Measurements from ENCODE around the gene XRCC3.

Gene XRCC3

GRCh38 chr14:103726474-103726873 is 11.2 kb upstream of the XRCC3 start:
- no peak for DNase-seq (ENCODE audit: low read depth)

- no peak for DNase-seq (ENCODE audit: low read depth)
Measured at GRCh38 chr14:103725739-103726395, 10.6 kb upstream of the XRCC3 start.

GRCh38 chr14:103725001-103725682 is 9.9 kb upstream of the XRCC3 start:
- DNase-seq (ENCODE audit: low read depth), result no peak

DNA sequence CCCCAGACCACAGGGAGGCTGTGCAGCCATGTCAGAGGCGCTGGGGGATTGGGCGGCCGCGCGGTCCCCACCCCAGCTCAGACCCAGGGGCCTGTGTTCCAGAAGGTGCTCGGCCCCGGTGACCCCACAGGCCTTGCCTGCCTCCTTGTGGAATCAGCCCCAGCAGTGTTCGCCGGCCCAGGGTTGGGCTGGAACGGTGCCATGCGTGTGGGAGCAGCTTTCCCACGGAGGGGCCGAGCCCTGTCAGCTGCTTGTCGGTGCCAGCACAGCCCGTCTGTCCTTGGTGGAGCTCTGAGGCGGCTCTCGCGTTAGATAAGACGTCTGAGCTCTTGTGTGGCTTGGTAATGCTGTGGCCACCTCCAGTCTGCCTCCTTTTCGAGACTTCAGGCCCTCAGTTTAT is 8.9 kb upstream of the XRCC3 start:
- no peak for DNase-seq (ENCODE audit: low read depth)

GRCh38 chr14:103723748-103724081 is 8.5 kb upstream of the XRCC3 start:
- DNase-seq (ENCODE audit: low read depth), result no peak

GRCh38 chr14:103721334-103722120 is 6.3 kb upstream of the XRCC3 start:
- DNase-seq (ENCODE audit: low read depth), result peak; percentile 49

GRCh38 chr14:103719751-103720150 is 4.5 kb upstream of the XRCC3 start:
- no peak for DNase-seq (ENCODE audit: low read depth)

GRCh38 chr14:103718572-103718971 is 3.3 kb upstream of the XRCC3 start:
- DNase-seq (ENCODE audit: low read depth), result no peak

DNA sequence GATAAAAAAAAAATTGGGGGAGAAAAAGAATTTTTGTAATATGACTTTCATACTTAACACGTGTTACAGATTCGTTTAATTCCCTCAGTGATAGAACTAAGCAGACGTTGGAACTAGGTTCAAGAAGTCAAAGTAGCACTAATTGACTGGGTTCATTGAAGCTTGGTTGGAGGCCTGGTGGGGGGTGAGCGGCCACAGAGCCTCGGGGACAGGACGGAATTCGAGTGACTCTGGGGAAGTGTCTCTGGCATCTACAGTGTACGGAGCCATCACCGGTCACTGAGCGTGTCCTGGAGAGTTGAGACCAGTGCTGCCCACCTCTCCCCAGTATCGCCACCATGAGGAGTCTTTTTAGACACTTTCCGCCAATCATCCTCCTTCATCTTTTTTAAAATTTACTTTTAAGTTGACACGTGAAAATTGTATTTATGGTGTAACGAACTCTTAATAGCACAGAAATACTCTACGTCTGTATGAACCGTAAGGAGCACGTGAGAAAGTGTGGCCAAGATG is 1.7 kb upstream of the XRCC3 start:
- DNase-seq (ENCODE audit: low read depth), result no peak

DNA sequence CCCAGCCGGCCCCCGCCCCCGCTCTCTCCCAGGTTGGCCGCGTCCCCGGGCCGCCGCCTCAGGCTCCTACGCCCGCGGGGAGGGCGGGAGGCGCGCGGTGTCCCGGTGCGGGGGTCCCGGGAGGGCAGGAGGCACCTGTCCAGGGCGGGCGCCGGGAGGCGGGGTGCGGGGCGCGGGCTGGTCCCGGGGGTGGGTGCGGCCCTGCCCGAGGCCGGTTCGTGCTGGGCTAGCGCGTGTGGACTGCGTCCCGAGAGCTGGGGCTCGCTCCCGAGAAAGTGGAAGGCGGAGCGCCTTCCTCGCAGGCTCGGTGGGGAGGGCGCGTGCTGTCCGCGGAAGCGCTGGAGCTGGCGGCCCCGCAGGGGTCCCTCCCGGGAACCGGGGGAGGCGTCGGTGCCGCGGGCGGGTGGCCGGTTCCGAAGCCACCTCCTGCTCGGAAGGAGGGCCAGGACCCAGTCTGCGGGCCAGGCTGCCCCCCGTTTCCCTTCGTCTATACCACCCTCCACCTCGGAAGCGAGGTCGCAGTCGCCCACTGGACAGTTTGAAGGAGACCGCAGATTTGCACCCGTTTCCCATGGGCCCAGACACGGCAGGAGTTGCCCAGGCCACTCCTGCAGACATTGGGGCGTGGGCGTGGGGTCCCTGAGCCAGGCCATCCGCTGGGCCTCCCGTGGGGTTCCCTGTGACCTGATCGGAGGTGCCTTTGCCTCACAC is 995 bp upstream of the XRCC3 start:
- DNase-seq (ENCODE audit: low read depth), result peak; percentile 45

GRCh38 chr14:103714063-103714724 is 1.1 kb downstream of the XRCC3 start:
- DNase-seq (ENCODE audit: low read depth), result no peak

- DNase-seq (ENCODE audit: low read depth), result peak; percentile 37
Measured at GRCh38 chr14:103713304-103714062, 1.8 kb downstream of the XRCC3 start.

DNA sequence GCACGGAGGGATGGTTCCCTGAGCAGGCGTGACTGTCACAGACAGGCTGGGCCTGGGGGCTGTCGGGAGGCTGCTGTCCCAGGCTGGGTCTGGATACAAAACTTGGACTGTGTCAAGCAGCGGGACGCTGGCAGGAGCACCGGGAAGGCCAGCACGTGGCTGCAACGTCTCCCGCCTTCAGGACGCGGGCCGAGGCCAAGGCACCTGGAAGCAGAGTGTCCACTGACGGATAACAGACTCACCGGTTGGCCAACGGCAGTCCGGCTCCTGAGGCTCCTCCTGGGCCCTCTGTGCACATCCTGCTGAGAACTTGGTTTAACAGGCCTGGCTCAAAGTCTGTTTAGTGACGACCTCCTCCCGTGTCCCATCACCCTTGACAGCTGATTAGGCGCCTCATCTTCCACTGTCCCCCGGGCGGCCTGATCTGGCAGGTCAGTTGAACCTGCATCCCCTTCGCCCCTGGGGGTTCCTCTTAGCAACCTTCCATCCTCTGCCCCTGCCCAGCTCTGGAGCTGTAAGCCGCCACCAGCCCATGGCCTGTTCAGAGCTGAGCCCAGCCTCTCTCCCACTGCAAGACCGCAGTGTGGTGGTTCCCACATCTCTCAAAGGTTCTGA is 2.5 kb downstream of the XRCC3 start:
- no peak for DNase-seq (ENCODE audit: low read depth)

- DNase-seq (ENCODE audit: low read depth), result no peak
Measured at GRCh38 chr14:103711516-103712431, 3.5 kb downstream of the XRCC3 start.

DNA sequence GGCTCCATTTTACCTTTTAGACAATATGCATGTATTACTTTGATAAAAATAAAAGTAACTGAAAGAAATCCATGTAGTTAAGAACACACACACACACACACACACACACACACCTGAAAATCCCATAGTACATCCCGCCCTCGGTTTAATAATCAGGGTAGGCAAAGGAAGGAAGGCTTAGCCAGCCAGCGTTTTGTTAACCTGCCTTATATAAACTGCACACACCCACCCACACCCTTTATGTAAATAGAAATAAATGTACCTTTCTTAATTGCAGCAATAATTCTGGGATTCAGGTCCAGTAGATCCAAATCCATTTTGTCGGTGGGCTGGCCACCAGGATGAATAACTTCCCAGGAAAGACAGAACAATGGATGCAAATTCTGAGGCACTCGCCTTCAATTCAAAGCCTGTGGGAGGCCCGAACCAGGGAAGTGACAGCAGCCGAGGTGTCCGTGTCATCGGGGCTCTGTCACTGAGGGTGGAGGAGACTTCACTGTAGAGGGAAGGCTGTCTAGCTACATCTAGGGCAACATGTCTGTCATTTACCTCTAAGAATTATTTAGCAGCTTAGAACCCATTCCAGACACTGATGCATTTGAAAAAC is 4.4 kb downstream of the XRCC3 start:
- DNase-seq (ENCODE audit: low read depth), result no peak

GRCh38 chr14:103709814-103710213 is 5.4 kb downstream of the XRCC3 start:
- no peak for DNase-seq (ENCODE audit: low read depth)

- DNase-seq (ENCODE audit: low read depth), result no peak
Measured at GRCh38 chr14:103708750-103709187, 6.5 kb downstream of the XRCC3 start.

DNA sequence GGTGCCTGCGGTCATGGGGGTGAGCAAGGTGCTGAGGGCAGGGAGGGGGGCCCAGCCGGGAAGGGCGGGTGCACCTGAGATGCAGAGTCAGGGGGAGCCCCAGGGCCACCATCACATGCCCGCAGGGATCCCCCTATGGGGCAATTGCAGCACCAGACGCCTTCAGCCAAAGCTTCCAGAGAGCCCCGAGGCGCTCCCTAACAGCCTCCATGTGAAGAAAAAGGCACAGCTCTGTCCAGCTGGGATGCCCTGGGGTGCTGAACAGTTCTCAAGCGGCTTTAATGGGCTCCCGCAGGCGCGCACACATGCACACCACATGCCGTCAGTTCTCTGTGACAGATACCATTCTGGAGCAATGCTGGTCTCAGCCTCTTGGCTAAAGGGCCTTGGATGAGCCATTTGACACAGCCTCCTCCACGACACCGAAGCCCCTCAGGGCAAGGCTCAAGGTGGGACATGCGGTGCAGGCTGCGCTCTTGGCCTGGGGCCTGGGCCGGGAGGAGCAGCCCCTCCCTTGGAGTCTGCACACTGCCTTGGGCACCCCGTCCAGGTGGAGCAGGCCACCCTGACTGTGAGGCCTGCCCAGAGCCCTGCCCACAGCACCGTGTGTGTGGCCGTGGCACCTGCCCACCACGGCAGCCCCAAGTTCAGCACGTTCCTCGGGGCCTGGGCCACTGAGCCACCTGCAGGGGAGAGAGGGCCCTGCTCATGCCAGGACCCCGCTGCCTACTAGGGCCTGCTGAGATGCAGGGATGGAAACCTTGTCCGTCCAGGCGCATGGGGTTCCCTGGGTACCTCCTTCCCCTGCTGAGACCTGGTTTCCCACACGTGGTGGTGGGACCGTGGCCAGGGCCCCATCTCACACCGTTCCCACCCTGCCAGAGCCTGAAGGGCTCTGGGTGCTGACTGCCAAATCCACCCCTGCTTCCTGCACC is 7.7 kb downstream of the XRCC3 start:
- DNase-seq (ENCODE audit: low read depth), result no peak
